HG03342 (cell line): ENCODE measurements around the gene ANAPC10.
"Not testable (repeated sequence)": the region's sequence is repeated elsewhere in the genome, so short reads cannot be mapped to it uniquely, and the experiment has no call there.

Experiments used
- ATAC-seq: cut with Tn5 transposase; IDR thresholded peaks from one replicate; pipeline ENCODE4 v1.9.1; 2021; ENCODE audit warnings: mild to moderate bottlenecking, moderate library complexity; ENCODE audit not compliant: unreplicated experiment

ANAPC10 gene

GRCh38 chr4:145012841-145013240, 85.2 kb downstream of the ANAPC10 start:
- no peak for ATAC-seq

- no peak for ATAC-seq
These were observed 86.4 kb downstream of the ANAPC10 start for GRCh38 chr4:145011636-145012035.

DNA sequence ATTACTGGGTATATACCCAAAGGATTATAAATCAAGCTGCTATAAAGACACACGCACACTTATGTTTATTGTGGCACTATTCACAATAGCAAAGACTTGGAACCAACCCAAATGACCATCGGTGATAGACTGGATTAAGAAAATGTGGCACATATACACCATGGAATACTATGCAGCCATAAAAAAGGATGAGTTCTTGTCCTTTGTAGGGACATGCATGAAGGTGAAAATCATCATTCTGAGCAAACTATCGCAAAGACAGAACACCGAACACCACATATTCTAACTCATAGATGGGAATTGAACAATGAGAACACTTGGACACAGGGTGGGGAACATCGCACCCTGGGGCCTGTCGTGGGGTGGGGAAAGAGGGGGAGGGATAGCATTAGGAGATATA, 87.7 kb downstream of the ANAPC10 start:
- ATAC-seq: not testable (repeated sequence)

DNA sequence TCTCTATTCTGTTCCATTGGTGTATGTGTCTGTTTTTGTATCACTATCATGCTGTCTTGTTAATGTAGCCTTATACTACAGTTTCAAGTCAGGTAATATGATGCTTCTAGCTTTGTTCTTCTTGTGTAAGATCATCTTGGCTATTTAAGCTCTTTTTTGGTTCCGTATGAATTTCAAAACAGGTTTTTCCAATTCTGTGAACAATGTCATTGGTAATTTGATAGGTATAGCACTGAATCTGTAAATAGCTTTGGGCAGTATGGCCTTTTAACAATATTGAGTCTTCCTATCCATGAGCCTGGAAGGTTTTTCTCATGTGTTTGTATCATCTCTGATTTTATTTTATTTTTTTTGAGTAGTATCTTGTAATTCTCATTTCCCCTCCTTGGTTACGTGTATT, 94.3 kb downstream of the ANAPC10 start:
- ATAC-seq: no peak

- no peak for ATAC-seq
These were observed 96.4 kb downstream of the ANAPC10 start for GRCh38 chr4:145001635-145002034.

DNA sequence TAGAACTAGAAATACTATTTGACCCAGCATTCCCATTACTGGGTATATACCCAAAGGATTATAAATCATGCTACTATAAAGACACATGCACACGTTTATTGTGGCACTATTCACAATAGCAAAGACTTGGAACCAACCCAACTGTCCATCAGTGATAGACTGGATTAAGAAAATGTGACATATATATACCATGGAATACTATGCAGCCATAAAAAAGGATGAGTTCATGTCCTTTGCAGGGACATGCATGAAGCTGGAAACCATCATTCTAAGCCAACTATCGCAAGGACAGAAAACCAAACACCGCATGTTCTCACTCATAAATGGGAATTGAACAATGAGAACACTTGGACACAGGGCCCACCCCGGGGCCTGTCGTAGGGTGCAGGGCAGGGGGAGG, 97.3 kb downstream of the ANAPC10 start:
- ATAC-seq: not testable (repeated sequence)

DNA sequence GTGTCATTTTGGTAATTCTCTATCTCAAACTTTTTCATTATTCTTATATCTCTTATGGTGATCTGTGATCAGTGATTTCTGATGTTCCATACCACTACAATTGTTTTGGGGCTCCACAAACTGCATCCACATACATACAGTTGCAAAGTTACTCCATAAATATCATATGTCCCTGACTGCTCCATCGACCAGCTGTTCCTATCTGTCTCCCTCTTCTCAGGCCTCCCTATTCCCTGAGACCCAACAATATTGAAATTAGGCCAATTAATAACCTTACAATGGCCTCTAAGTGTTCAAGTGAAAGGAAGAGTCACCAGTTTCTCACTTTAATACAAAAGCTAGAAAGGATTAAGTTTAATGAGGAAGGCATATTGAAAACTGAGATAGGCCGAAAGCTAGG, 108.7 kb downstream of the ANAPC10 start:
- ATAC-seq: no peak

DNA sequence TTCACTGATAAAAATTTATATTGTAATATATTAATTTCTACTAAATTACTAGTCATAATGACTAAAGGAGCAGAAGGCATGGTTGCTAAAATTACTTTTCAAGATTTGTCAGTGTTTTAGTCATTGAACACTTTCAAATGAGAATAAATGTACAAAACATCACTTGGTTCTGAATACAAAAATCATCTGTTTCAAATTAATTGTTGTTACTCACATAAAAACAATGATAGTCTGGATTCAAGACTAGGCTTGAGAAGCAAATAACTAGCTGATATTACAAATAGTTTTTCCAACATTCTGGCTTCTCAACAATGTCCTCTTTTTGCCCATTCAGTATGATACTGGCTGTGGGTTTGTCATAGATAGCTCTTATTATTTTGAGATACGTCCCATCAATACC, 112.5 kb downstream of the ANAPC10 start:
- ATAC-seq: no peak

DNA sequence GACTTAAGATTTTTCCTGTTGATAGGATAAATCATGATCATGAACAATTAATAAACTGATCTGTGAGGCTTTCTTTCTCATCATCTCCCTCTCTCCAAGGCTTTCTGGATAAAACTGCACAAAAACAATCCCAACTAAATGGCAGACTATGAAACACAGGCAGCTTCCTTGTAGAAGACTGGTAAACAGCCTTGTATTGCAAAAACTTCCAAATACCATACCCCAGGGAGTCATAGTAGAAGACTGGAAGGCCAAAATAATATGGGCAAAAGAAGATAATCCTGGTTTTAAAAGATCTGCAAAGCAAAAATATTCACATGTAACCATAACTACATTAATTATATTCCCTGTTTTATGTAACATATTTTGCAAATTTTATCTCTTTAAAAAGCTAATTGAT, 113.0 kb downstream of the ANAPC10 start:
- ATAC-seq: no peak

- no peak for ATAC-seq
These were observed 113.8 kb downstream of the ANAPC10 start for GRCh38 chr4:144984241-144984640.

DNA sequence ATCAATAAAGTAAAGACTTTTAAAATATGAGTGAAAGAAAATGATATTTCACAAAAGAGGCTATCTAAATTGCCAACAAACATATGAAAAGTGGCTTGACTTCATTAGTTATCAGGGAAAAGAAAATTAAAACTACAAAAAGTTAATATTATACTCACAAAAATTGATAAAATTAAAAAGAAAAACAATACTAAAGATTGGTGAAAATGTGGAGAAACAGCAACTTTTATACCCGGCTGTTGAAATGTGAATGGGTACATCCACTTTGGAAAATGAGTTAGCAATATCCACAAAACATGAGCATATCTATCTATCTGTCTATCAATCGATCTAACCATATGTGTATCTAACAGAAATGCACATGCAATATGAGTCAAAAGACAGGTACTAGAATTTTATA, 122.3 kb downstream of the ANAPC10 start:
- ATAC-seq: no peak

DNA sequence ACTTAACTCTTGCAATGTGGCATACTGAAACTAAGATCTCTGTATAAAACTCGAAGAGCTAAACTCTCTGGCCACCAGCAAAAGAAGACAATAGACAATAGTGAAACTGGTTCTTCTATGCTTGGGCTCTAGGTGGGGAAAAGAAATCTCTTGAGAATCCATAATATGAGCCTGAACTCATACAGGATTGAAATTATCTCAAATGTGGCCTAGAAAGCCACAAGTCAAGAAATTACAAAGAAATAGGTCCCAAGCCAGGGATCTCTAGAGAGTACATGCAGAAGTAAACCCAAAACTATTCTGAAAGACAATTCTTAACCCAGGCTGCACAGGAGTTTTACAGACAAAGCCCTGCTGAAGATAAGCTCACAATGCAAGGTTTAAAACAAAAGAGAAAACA, 127.4 kb downstream of the ANAPC10 start:
- peak; percentile 67 for ATAC-seq

DNA sequence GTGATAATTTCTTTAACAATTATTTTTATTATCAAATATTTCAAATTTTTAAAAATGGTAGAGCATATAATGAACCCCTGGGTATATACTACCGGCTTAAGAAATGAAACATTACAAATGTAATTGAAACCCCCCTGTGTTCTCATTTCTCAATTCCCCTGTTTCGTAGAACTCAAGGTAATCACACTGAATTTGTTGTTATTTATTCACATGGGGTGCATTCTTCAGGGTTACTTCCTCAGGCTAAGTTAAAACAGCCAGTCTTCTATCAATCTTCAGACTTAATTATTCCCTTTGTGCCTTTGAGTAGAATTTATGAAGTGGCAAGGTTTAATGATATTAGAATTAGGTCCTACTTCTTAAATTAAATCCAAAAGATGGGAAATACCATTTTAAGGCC, 128.2 kb downstream of the ANAPC10 start:
- ATAC-seq: no peak

GRCh38 chr4:144968606-144969005, 129.4 kb downstream of the ANAPC10 start:
- ATAC-seq: no peak

GRCh38 chr4:144967161-144967560, 130.8 kb downstream of the ANAPC10 start:
- ATAC-seq: peak; percentile 71

GRCh38 chr4:144962300-144962699, 135.7 kb downstream of the ANAPC10 start:
- no peak for ATAC-seq

- no peak for ATAC-seq
These were observed 142.9 kb downstream of the ANAPC10 start for GRCh38 chr4:144955104-144955503.

DNA sequence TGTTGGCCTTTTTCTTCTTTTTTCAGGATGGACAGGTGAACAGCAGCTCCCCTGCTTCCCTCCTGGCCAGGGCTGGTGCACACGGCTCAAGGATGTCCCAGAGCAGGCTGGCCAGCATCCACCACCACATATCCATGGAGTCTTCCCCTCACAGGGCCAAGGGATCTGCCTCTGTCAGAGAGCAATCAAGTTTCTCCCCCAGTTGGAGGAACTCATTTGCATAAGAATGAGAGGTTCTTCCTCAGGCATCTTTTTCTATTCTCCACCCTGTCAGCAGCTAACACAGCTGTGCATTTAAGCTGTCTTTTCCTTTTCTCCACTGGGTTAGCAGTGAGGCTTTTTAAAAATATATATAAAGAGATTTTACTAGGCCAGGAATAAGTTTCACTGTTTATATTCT, 143.8 kb downstream of the ANAPC10 start:
- ATAC-seq: no peak

DNA sequence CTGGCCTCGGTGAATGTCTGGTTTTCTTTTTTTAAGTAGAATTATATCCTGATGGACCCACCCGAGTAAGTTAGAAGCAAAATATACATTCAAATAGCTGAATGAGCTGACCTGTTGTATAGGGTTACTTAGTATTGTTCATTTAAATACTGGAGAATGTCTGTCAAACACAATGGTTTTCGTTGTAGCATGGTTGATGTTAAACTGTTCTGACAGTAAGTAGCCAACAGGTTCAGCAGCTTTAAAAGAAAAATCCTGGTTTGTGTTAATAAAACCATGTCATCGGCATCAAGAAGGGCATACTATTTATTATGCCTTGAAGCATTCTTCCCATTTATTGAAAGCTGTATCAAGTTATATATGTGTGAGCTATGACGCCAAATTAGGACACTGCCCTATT, 149.6 kb downstream of the ANAPC10 start:
- no peak for ATAC-seq

GRCh38 chr4:144948009-144948408, 150.0 kb downstream of the ANAPC10 start:
- ATAC-seq: no peak
